Ectodermal cell (in vitro differentiated cells): ENCODE results near the gene RPAP2. TPM values are rescaled to one million over a fixed set of nuclear protein-coding genes. Genes with fewer than 3 reads are reported as not detected.
"Not testable (repeated sequence)": the region's sequence is repeated elsewhere in the genome, so short reads cannot be mapped to it uniquely, and the experiment has no call there.

Source experiments
- H3K27ac ChIP-seq: 2 replicates; pipeline ENCODE4 v1.7.0; 2013; ENCODE audit warnings: mild to moderate bottlenecking, low read depth, low read length; ENCODE audit not compliant: insufficient read depth, poor library complexity, severe bottlenecking
- H3K27me3 ChIP-seq: 2 replicates; pipeline ENCODE4 v1.7.0; 2013; ENCODE audit warnings: mild to moderate bottlenecking, low read length; ENCODE audit not compliant: insufficient read depth, control insufficient read depth, poor library complexity, severe bottlenecking
- H3K36me3 ChIP-seq: one replicate; pipeline ENCODE4 v1.7.0; 2013; ENCODE audit warnings: low read length; ENCODE audit not compliant: control insufficient read depth, insufficient read depth
- H3K4me1 ChIP-seq: one replicate; pipeline ENCODE4 v1.7.0; 2013; ENCODE audit warnings: low read length; ENCODE audit not compliant: control insufficient read depth, insufficient read depth
- H3K4me3 ChIP-seq: 2 replicates; pipeline ENCODE4 v1.7.0; 2013; ENCODE audit warnings: low read depth, low read length, control low read depth; ENCODE audit not compliant: insufficient read depth
- H3K9me3 ChIP-seq: 2 replicates; pipeline ENCODE4 v1.7.0; 2013; ENCODE audit warnings: mild to moderate bottlenecking, low read length, moderate library complexity; ENCODE audit not compliant: control insufficient read depth
- WGBS, 2 experiments: methylation state at CpG; one replicate each; pipeline ENCODE4 v1.1.7; 2013; ENCODE audit warnings: missing lambda C conversion rate in 2 of 2; 5-methylcytosine and 5-hydroxymethylcytosine counted together
- polyA plus RNA-seq, 4 experiments: library from polyadenylated mRNA; stranded (reverse); fragments of 50-300 nt; gene quantifications; one replicate each; pipeline ENCODE4 v1.2.3, GENCODE V29; 2013

The RPAP2 gene
- polyA plus RNA-seq (2013, experiment 1 of 4) = 22.3 TPM
- 20.8 TPM for polyA plus RNA-seq (2013, experiment 2 of 4)
- polyA plus RNA-seq (2013, experiment 3 of 4) = 24.5 TPM
- 23.5 TPM for polyA plus RNA-seq (2013, experiment 4 of 4)

GRCh38 chr1:92298573-92299476 lies at the start of gene RPAP2, which contains the start of gene GLMN:
Gene RPAP2, plus strand, starts transcription at chr1:92299059. Its CDS starts 15 bp downstream, at chr1:92299074.
Gene GLMN, minus strand, starts transcription at chr1:92298987. Its CDS starts 988 bp downstream, at chr1:92297999.
- H3K27ac ChIP-seq = peak within 1 kb of the TSS; percentile 87
- H3K9me3 ChIP-seq = no peaks in the 10 kb centered on the region
- H3K4me1 ChIP-seq = peaks cover 4% of the 10 kb centered on the region
- WGBS, 2 experiments = 0% methylated on average over 76 of the region's 76 CpGs
- no peaks in the 10 kb centered on the region for H3K27me3 ChIP-seq
- peaks cover 12% of the 10 kb centered on the region for H3K36me3 ChIP-seq
- peak within 1 kb of the TSS; percentile 89 for H3K4me3 ChIP-seq

GRCh38 chr1:92254714-92255113 lies 44.1 kb upstream of the RPAP2 start:
- not testable (repeated sequence) for H3K4me3 ChIP-seq, H3K27me3 ChIP-seq, H3K4me1 ChIP-seq, H3K27ac ChIP-seq, H3K9me3 ChIP-seq
- H3K36me3 ChIP-seq = peaks cover 15% of the 10 kb centered on the region
- WGBS, 2 experiments = 75 to 77% methylated on average over 3 of the region's 3 CpGs

DNA sequence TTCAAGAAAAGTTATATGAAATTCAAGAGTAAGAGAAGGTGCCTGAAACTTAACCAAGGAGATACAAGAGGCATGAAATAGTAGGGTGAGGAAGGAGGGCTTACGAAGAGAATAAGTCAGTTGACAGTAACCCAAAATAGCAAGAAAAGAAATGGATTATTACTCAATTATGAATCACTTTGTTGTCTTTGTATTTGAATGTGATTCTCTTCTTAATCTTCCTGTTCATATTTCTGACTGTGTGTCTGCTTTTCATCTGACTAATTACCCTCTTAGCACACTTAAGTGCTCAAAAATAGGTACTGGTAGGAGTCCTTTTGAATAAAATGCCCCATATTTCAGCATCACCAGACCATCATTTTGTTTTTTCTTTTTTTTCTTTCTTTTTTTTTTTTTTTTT lies 39.5 kb upstream of the RPAP2 start:
- H3K27me3 ChIP-seq = no peaks in the 10 kb centered on the region
- H3K9me3 ChIP-seq = no peaks in the 10 kb centered on the region
- no peaks in the 10 kb centered on the region for H3K4me1 ChIP-seq
- H3K27ac ChIP-seq = no peak overlapping the region
- peaks cover 34% of the 10 kb centered on the region for H3K36me3 ChIP-seq
- H3K4me3 ChIP-seq = no peak overlapping the region
- whole genome bisulfite sequencing, 2 experiments = 100% methylated on average over 1 of the region's 1 CpG

- H3K9me3 ChIP-seq = no peaks in the 10 kb centered on the region
- H3K4me3 ChIP-seq = no peak overlapping the region
- H3K27ac ChIP-seq = no peak overlapping the region
- H3K4me1 ChIP-seq = no peaks in the 10 kb centered on the region
- no peaks in the 10 kb centered on the region for H3K27me3 ChIP-seq
- 96 to 100% methylated on average over 3 of the region's 3 CpGs for WGBS, 2 experiments
- H3K36me3 ChIP-seq = peaks cover 33% of the 10 kb centered on the region
Observed at GRCh38 chr1:92262516-92262915, 36.3 kb upstream of the RPAP2 start.

DNA sequence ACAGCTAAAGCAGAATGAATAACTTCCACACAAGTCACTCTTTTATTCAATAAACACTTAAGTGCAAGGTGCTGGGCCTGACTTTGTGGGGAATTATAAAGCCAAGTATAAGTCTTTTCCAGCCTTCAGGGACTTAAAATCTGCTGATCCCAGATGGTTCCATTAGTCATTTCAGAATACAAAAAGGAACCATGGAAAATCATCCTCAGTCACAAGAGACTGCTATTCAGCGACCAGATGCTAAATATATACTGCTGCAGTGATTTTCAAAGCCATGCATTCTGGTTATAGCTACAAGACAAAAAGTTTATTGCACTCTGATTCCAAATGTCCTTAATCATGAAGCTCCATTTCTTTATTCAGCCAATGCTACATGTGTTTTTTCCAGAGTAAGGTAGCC lies 25.8 kb upstream of the RPAP2 start:
- Histone ChIP-seq H3K4me3 (no peak overlapping the region), H3K36me3 (peaks cover 16% of the 10 kb centered on the region), H3K27ac (no peak overlapping the region), H3K4me1 (no peaks in the 10 kb centered on the region), H3K27me3 (no peaks in the 10 kb centered on the region), H3K9me3 (no peaks in the 10 kb centered on the region)
- WGBS, 2 experiments = 82 to 95% methylated on average over 1 of the region's 1 CpG

DNA sequence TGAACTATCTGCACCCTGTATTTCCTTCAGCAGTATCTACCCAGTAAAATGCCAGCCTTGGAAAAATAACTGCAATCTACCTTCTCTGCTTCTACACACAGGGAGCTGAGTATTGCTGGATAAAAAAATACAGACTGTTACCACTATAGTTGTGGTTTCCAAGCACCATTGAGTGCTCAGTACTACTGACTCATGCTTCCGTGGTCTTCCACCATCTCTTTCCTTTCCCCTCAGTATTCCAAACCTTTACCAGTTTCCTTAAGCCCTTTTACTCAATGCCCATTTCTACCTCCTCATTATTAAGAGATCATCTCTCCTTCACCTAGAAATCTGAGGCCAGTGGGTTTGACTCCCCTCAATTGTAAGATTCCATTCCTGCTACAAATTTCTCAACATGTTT lies 23.9 kb upstream of the RPAP2 start:
- no peak overlapping the region for H3K4me3 ChIP-seq
- H3K4me1 ChIP-seq = no peaks in the 10 kb centered on the region
- no peaks in the 10 kb centered on the region for H3K27me3 ChIP-seq
- WGBS, 2 experiments = 94 to 100% methylated on average over 1 of the region's 1 CpG
- H3K36me3 ChIP-seq = peaks cover 24% of the 10 kb centered on the region
- H3K27ac ChIP-seq = no peak overlapping the region
- no peaks in the 10 kb centered on the region for H3K9me3 ChIP-seq

DNA sequence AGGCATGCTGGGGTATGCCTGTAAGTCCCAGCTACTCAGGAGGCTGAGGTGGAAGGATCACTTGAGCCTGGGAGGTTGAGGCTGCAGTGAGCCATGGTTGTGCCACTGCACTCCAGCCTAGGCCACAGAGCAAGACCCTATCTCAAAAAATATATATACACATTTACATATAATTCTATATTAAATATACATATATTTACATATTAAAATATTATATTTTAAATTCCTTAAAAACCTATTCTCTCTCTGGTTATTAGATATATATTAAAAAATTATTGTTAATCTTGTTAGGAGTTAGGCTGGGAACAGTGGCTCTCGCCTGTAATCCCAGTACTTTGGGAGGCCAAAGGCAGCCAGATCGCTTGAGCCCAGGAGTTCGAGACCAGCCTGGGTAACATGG lies 22.8 kb upstream of the RPAP2 start:
- H3K27ac ChIP-seq = no peak overlapping the region
- H3K4me3 ChIP-seq = no peak overlapping the region
- H3K9me3 ChIP-seq = no peaks in the 10 kb centered on the region
- H3K27me3 ChIP-seq = no peaks in the 10 kb centered on the region
- 83 to 96% methylated on average over 3 of the region's 3 CpGs for WGBS, 2 experiments
- H3K36me3 ChIP-seq = peaks cover 24% of the 10 kb centered on the region
- H3K4me1 ChIP-seq = no peaks in the 10 kb centered on the region

DNA sequence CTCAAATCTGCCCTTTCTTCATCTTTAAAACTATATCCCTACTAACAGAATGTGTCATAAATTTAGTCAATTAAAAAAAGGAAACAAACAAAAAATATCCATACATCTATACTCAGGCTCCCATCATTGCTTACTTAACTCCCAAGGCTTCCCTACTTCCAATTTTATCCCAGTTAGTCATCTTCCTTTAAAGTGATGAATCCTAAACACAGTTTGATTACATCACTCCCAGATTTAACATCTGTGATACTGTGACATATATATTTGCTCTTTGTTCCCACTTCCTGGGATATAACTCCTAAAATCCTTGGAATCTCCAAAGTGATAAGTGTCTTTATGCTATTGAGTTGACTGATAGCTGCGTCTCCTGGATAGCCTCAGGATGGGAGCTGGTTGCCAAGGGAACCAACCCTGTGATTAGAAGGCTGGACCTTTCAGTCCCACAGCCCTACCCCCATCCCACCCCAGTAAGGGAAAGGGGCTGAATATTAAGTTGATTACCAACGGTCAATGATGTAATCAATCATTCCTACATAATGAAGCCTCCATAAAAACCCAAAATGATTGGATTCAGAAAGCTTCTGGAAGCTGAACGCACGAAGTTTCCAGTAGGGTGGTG lies 21.6 kb upstream of the RPAP2 start:
- Histone ChIP-seq H3K9me3 (no peaks in the 10 kb centered on the region), H3K36me3 (peaks cover 17% of the 10 kb centered on the region), H3K4me3 (no peak overlapping the region), H3K27me3 (no peaks in the 10 kb centered on the region), H3K4me1 (no peaks in the 10 kb centered on the region), H3K27ac (no peak overlapping the region)
- 83 to 93% methylated on average over 4 of the region's 4 CpGs for WGBS, 2 experiments

- not testable (repeated sequence) for H3K9me3 ChIP-seq, H3K4me3 ChIP-seq
Observed at GRCh38 chr1:92279781-92280180, 19.1 kb upstream of the RPAP2 start.

DNA sequence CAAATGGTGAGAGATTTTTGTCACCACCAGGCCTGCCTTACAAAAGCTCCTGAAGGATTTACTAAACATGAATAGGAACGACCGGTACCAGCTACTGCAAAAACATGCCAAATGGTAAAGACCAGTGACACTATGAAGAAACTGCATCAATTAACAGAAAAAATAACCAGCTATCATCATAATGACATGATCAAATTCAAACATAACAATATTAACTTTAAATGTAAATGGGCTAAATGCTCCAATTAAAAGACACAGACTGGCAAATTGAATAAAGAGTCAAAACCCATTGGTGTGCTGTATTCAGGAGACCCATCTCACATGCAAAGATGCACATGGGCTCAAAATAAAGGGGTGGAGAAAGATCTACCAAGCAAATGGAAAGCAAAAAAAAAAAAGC lies 17.4 kb upstream of the RPAP2 start:
- not testable (repeated sequence) for H3K9me3 ChIP-seq, H3K4me3 ChIP-seq, H3K27ac ChIP-seq, H3K27me3 ChIP-seq, H3K4me1 ChIP-seq
- WGBS, 2 experiments = 87 to 94% methylated on average over 2 of the region's 2 CpGs
- H3K36me3 ChIP-seq = peaks cover 14% of the 10 kb centered on the region

More at GRCh38 chr1:92279781-92280180, 19.1 kb upstream of the RPAP2 start:
- not testable (repeated sequence) for H3K4me1 ChIP-seq, H3K27ac ChIP-seq, H3K27me3 ChIP-seq
- 86 to 87% methylated on average over 15 of the region's 15 CpGs for WGBS, 2 experiments
- H3K36me3 ChIP-seq = peaks cover 17% of the 10 kb centered on the region
